HL-60 (cell line): ENCODE data around the gene OXER1.

Experiments
- GABPA ChIP-seq: IDR thresholded peaks from 2 replicates; pipeline ENCODE4 v1.6.1; 2012; ENCODE audit warnings: low read depth
- POLR2AphosphoS5 ChIP-seq: IDR thresholded peaks from 2 replicates; pipeline ENCODE4 v1.6.1; 2012; ENCODE audit warnings: low read depth
- SPI1 ChIP-seq: IDR thresholded peaks from 2 replicates; pipeline ENCODE4 v1.6.1; 2012; ENCODE audit warnings: low read depth, mild to moderate bottlenecking, borderline replicate concordance
- TF ChIP-seq, protein P1 (sequence below): IDR thresholded peaks from one replicate; pipeline ENCODE4 v1.5.1; 2011; ENCODE audit warnings: low read length, control low read depth, inconsistent platforms; ENCODE audit not compliant: insufficient read depth
- TF ChIP-seq, protein P2 (sequence below): IDR thresholded peaks from 2 replicates; pipeline ENCODE4 v1.6.1; 2012; ENCODE audit warnings: low read depth; ENCODE audit not compliant: insufficient replicate concordance

DNA sequence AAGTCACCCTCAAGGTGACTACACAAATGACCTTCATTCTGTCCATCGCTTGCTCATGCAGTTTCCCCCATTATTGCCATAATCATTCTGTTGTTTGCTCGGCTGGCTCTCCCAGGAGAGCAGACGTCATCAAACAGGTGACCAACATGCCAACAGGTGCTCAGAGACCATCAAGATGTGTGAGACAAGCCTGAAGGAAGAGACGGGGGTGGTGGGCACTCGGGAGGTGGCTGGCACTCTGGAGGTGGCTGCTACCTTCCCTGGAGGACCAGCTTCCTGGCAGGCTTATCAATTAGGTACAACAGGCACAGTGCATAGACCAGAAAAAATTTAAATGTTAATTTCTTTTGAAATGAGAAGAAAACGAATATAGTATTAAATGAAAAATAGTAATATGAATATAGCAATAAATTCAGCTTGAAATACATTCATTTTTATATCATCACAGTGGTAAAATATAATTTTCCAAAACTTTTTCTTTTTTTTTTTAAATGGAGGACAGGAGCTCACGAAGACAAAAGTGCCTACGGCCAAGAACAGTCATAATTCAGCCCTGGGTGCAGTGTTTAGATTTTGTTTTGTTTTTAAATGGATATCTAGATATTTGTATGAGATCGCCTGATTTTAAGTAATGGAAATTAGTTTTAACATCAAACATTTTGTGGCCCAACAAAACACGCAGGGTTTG lies 45.3 kb upstream of the OXER1 start:
- TF ChIP-seq, protein P1, sequence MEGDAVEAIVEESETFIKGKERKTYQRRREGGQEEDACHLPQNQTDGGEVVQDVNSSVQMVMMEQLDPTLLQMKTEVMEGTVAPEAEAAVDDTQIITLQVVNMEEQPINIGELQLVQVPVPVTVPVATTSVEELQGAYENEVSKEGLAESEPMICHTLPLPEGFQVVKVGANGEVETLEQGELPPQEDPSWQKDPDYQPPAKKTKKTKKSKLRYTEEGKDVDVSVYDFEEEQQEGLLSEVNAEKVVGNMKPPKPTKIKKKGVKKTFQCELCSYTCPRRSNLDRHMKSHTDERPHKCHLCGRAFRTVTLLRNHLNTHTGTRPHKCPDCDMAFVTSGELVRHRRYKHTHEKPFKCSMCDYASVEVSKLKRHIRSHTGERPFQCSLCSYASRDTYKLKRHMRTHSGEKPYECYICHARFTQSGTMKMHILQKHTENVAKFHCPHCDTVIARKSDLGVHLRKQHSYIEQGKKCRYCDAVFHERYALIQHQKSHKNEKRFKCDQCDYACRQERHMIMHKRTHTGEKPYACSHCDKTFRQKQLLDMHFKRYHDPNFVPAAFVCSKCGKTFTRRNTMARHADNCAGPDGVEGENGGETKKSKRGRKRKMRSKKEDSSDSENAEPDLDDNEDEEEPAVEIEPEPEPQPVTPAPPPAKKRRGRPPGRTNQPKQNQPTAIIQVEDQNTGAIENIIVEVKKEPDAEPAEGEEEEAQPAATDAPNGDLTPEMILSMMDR: no peak
- TF ChIP-seq GABPA: no peak
- TF ChIP-seq, protein P2, sequence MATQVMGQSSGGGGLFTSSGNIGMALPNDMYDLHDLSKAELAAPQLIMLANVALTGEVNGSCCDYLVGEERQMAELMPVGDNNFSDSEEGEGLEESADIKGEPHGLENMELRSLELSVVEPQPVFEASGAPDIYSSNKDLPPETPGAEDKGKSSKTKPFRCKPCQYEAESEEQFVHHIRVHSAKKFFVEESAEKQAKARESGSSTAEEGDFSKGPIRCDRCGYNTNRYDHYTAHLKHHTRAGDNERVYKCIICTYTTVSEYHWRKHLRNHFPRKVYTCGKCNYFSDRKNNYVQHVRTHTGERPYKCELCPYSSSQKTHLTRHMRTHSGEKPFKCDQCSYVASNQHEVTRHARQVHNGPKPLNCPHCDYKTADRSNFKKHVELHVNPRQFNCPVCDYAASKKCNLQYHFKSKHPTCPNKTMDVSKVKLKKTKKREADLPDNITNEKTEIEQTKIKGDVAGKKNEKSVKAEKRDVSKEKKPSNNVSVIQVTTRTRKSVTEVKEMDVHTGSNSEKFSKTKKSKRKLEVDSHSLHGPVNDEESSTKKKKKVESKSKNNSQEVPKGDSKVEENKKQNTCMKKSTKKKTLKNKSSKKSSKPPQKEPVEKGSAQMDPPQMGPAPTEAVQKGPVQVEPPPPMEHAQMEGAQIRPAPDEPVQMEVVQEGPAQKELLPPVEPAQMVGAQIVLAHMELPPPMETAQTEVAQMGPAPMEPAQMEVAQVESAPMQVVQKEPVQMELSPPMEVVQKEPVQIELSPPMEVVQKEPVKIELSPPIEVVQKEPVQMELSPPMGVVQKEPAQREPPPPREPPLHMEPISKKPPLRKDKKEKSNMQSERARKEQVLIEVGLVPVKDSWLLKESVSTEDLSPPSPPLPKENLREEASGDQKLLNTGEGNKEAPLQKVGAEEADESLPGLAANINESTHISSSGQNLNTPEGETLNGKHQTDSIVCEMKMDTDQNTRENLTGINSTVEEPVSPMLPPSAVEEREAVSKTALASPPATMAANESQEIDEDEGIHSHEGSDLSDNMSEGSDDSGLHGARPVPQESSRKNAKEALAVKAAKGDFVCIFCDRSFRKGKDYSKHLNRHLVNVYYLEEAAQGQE: no peak
- TF ChIP-seq POLR2AphosphoS5: no peak
- no peak for TF ChIP-seq SPI1
